ENCODE results near the gene MXI1.
"Not testable (repeated sequence)": the region's sequence is repeated elsewhere in the genome, so short reads cannot be mapped to it uniquely, and the experiment has no call there.

Gene MXI1

GRCh38 chr10:110321869-110322620 lies 114.6 kb downstream of the MXI1 start:
- DNase-seq (ENCODE audit: low spot score): no peak

- no peak for DNase-seq (ENCODE audit: low spot score)
Measured at GRCh38 chr10:110323503-110323902, 116.1 kb downstream of the MXI1 start.

GRCh38 chr10:110324201-110324804 lies 116.9 kb downstream of the MXI1 start:
- DNase-seq (ENCODE audit: low spot score): peak; percentile 17

- peak; percentile 15 for DNase-seq (ENCODE audit: low spot score)
Measured at GRCh38 chr10:110324805-110325280, 117.4 kb downstream of the MXI1 start.

- DNase-seq (ENCODE audit: low spot score): no peak
Measured at GRCh38 chr10:110326351-110327032, 119.1 kb downstream of the MXI1 start.

GRCh38 chr10:110327262-110327914 lies 120.0 kb downstream of the MXI1 start:
- DNase-seq (ENCODE audit: low spot score): no peak

GRCh38 chr10:110330675-110331074 lies 123.3 kb downstream of the MXI1 start:
- no peak for DNase-seq (ENCODE audit: low spot score)

GRCh38 chr10:110331226-110331795 lies 123.9 kb downstream of the MXI1 start:
- not testable (repeated sequence) for DNase-seq (ENCODE audit: low spot score)

- no peak for DNase-seq (ENCODE audit: low spot score)
Measured at GRCh38 chr10:110334061-110334656, 126.8 kb downstream of the MXI1 start.

- DNase-seq (ENCODE audit: low spot score): no peak
Measured at GRCh38 chr10:110335314-110336064, 128.1 kb downstream of the MXI1 start.

- no peak for DNase-seq (ENCODE audit: low spot score)
Measured at GRCh38 chr10:110336111-110336721, 128.8 kb downstream of the MXI1 start.
